AG10803 (cell line): ENCODE measurements around the gene DPP6.
A peak's percentile ranks its signal among the peaks of the same experiment; 100 is the strongest.
"Not testable (repeated sequence)": the region's sequence is repeated elsewhere in the genome, so short reads cannot be mapped to it uniquely, and the experiment has no call there.

ENCODE experiments used
- DNase-seq: peaks from one replicate; pipeline ENCODE4 v3.0.0; 2010; ENCODE audit warnings: low read depth
- H3K4me3 ChIP-seq: 2 replicates; pipeline ENCODE4 v1.5.1; 2011; ENCODE audit warnings: mild to moderate bottlenecking, low read length, control low read depth

DPP6 gene

GRCh38 chr7:154051643-154052529 lies at the start of gene DPP6:
Gene DPP6, plus strand, starts transcription at chr7:154052398.
- H3K4me3 ChIP-seq, DNase-seq: not testable (repeated sequence)

- not testable (repeated sequence) for H3K4me3 ChIP-seq, DNase-seq
Observed at GRCh38 chr7:154009423-154009911, 42.7 kb upstream of the DPP6 start.

GRCh38 chr7:154010726-154011568 lies 41.3 kb upstream of the DPP6 start:
- DNase-seq, H3K4me3 ChIP-seq: not testable (repeated sequence)

- DNase-seq, H3K4me3 ChIP-seq: not testable (repeated sequence)
Observed at GRCh38 chr7:154012800-154013199, 39.4 kb upstream of the DPP6 start.

GRCh38 chr7:154015636-154016035 lies 36.6 kb upstream of the DPP6 start:
- H3K4me3 ChIP-seq, DNase-seq: not testable (repeated sequence)

- DNase-seq: not testable (repeated sequence)
Observed at GRCh38 chr7:154018354-154018753, 33.8 kb upstream of the DPP6 start.

GRCh38 chr7:154027805-154028204 lies 24.4 kb upstream of the DPP6 start:
- not testable (repeated sequence) for H3K4me3 ChIP-seq, DNase-seq

More at GRCh38 chr7:154018354-154018753, 33.8 kb upstream of the DPP6 start:
- H3K4me3 ChIP-seq: not testable (repeated sequence)

GRCh38 chr7:154030476-154031080 lies 21.6 kb upstream of the DPP6 start:
- not testable (repeated sequence) for DNase-seq, H3K4me3 ChIP-seq

GRCh38 chr7:154039466-154040165 lies 12.6 kb upstream of the DPP6 start:
- DNase-seq, H3K4me3 ChIP-seq: not testable (repeated sequence)

- not testable (repeated sequence) for H3K4me3 ChIP-seq, DNase-seq
Observed at GRCh38 chr7:154050394-154050793, 1.8 kb upstream of the DPP6 start.

GRCh38 chr7:154051006-154051642 lies 1.1 kb upstream of the DPP6 start:
- not testable (repeated sequence) for DNase-seq, H3K4me3 ChIP-seq

GRCh38 chr7:154052530-154053252 lies 493 bp downstream of the DPP6 start:
- not testable (repeated sequence) for H3K4me3 ChIP-seq, DNase-seq

- not testable (repeated sequence) for DNase-seq, H3K4me3 ChIP-seq
Observed at GRCh38 chr7:154053466-154054312, 1.5 kb downstream of the DPP6 start.

- DNase-seq, H3K4me3 ChIP-seq: not testable (repeated sequence)
Observed at GRCh38 chr7:154054664-154055063, 2.5 kb downstream of the DPP6 start.

GRCh38 chr7:154055491-154056106 lies 3.4 kb downstream of the DPP6 start:
- H3K4me3 ChIP-seq: not testable (repeated sequence)
- peak; percentile 18 for DNase-seq

GRCh38 chr7:154058783-154059182 lies 6.6 kb downstream of the DPP6 start:
- not testable (repeated sequence) for H3K4me3 ChIP-seq

GRCh38 chr7:154060551-154060950 lies 8.4 kb downstream of the DPP6 start:
- not testable (repeated sequence) for H3K4me3 ChIP-seq, DNase-seq

More at GRCh38 chr7:154058783-154059182, 6.6 kb downstream of the DPP6 start:
- not testable (repeated sequence) for DNase-seq
